GM12891 (cell line): ENCODE measurements around the gene DDX19B.
"Not testable (repeated sequence)": the region's sequence is repeated elsewhere in the genome, so short reads cannot be mapped to it uniquely, and the experiment has no call there.

ENCODE experiments used
- DNase-seq: peaks from one replicate; pipeline ENCODE4 v3.0.0; 2011; ENCODE audit warnings: low spot score; ENCODE audit not compliant: insufficient read length
- FAIRE-seq: peaks from 2 replicates; lab custom pipeline; 2011; peaks lifted over from hg19 to GRCh38; lab: Jason Lieb, UNC
- PAX5 ChIP-seq: IDR thresholded peaks from 2 replicates; pipeline ENCODE4 v1.6.1; 2011; ENCODE audit warnings: low read length, moderate library complexity, mild to moderate bottlenecking; ENCODE audit not compliant: insufficient read depth, severe bottlenecking
- POLR2A ChIP-seq: IDR thresholded peaks from 2 replicates; pipeline ENCODE4 v1.6.1; 2011; ENCODE audit warnings: low read depth, low read length, control low read depth
- POLR2AphosphoS5 ChIP-seq: IDR thresholded peaks from 2 replicates; pipeline ENCODE4 v1.6.1; 2011; ENCODE audit warnings: low read depth, low read length, control low read depth
- POU2F2 ChIP-seq: IDR thresholded peaks from 2 replicates; pipeline ENCODE4 v1.6.1; 2011; ENCODE audit warnings: low read depth, mild to moderate bottlenecking, control low read depth, low read length, moderate library complexity
- SPI1 ChIP-seq: IDR thresholded peaks from 2 replicates; pipeline ENCODE4 v1.6.1; 2011; ENCODE audit warnings: low read depth, low read length, control low read depth
- TAF1 ChIP-seq: IDR thresholded peaks from 2 replicates; pipeline ENCODE4 v1.6.1; 2011; ENCODE audit warnings: low read depth, low read length, control low read depth

The DDX19B gene

DNA sequence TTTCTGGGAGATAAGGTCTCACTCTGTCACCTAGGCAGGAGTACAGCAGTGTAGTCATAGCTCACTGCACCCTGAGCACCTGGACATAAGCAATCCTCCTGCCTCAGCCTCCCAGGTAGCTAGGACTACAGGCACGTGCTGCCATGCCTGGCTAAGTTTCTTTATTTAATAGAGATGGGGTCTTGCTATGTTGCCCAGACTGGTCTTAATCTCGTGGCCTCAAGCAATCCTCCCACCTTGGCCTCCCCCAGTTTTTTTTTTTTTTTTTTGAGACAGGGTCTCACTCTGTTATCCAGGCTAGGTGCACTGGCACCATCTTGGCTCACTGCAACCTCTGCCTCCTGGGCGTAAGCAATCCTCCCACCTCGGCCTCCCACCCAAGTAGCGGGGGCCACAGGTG is 21.1 kb downstream of the DDX19B start:
- DNase-seq (no peak), FAIRE-seq (no peak)
- TF ChIP-seq POLR2A: no peak
- no peak for TF ChIP-seq POU2F2
- TF ChIP-seq TAF1: no peak
- no peak for TF ChIP-seq SPI1

DNA sequence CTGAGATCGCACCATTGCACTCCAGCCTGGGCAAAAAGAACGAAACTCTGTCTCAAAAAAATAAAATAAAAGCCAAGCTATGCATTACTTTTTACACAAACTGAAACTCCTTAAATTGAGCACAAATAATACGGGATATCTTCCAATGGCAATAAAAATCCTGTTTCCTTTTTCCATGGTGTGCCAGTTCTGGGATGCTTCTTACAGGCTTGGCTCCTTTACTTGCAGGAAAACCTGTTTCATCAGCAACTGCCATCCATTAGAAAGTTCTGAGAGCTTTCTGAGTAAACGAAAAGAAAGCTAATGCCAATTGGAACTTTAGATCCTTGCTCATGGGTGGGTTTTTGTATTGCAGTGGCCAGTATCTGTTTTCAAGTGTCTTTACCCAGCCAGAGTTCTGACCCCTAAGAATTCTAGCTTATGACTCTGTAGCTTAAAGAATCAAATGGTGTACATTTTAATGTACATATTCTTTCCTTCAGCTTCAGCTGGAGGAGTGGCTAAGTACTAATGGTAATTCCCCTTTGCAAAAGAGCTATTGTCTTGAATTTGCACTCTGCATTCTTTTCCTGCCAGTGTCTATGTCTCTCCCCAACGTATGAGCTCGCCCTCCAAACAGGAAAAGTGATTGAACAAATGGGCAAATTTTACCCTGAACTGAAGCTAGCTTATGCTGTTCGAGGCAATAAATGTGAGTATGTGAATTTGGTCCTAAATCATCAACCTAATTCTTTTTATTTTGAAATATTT is 26.2 kb downstream of the DDX19B start:
- TF ChIP-seq POU2F2 (no peak), TAF1 (no peak), POLR2AphosphoS5 (no peak), SPI1 (no peak), PAX5 (no peak), POLR2A (no peak)
- DNase-seq (no peak), FAIRE-seq (no peak)

DNA sequence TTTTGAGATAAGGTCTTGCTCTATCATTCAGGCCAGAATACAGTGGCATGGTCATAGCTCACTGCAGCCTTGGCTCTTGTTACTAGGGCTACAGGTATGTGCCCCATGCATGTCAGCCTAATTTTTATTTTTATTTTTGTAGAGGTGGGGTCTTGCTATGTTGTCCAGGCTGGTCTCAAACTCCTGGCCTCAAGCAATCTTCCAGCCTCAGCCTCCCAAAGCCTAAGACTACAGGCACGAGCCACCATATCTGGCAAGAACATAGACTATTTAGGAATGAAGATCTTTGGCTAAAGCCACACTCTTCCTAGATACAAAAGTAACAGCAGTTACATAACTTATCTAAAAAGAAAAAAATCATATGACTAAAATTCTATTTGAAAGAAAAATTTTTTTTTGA is 32.1 kb downstream of the DDX19B start:
- TF ChIP-seq POLR2A (no peak), POU2F2 (no peak), POLR2AphosphoS5 (no peak), SPI1 (no peak), TAF1 (no peak), PAX5 (no peak)
- DNase-seq (no peak), FAIRE-seq (no peak)

DNA sequence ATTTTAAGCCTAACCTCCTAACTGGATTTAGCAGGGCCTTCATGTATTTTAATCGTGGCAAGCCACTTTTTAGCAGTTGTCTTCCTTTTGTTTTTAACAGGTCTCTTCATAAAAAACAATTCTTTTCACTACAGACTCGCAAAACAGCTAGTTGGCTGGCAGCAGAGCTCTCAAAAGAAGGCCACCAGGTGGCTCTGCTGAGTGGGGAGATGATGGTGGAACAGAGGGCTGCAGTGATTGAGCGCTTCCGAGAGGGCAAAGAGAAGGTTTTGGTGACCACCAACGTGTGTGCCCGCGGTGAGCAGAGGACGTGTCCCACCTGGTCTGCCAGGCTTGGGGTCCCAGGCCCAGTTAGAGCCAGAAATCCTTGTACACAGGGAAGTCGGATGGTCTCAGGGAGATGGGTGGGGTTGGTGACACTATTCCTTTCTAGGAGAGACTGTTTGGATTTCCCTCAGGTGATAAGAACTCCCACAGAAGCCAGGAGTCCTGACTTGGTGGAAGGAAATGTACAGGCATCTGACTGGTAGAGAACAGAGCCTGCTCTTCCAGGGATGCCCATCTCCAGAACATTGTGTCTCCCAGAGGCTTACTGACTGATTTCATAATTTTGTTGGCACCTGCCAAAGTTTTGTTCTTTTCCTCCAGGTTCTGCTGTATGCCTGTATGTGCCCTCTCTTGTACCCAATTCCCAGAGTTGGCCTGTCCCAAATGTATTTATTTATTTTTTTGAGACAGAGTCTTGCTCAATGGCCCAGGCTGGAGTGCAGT is 32.8 kb downstream of the DDX19B start:
- no peak for FAIRE-seq
- TF ChIP-seq PAX5: no peak
- TF ChIP-seq TAF1: no peak
- no peak for TF ChIP-seq POU2F2
- TF ChIP-seq POLR2AphosphoS5: no peak
- no peak for TF ChIP-seq SPI1
- no peak for TF ChIP-seq POLR2A

DNA sequence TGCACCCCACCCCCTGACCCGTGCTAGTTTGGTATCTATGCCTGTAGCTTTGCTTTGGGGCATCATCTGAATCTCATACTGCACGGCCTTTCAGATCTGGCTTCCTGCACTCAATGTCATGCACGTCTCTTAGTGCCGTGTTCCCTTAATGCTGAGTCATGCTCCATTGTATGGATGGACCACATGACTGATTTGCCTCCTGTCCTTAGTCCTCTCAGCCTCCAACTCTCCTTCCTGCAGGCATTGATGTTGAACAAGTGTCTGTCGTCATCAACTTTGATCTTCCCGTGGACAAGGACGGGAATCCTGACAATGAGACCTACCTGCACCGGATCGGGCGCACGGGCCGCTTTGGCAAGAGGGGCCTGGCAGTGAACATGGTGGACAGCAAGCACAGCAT is 33.7 kb downstream of the DDX19B start:
- DNase-seq: not testable (repeated sequence)
- peak; percentile 26 for FAIRE-seq

More for the DNA sequence above, 32.8 kb downstream of the DDX19B start:
- DNase-seq: no peak

DNA sequence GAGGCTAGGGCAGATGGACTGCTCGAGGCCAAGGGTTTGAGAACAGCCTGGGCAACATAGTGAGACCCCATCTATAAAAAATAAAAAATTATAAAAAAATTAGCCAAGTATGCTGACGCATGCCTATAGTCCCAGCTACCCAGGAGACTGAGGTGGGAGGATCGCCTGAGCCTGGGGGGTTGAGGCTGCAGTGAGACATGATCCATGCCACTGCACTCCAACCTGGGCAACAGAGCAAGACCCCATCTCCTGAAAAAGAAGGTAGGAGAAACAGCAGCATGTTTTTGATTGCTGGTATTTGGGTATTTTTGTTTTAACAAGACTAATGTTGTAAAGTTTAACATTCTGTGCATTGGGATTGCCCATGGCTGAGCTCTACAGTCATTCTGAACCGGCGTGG is 38.8 kb downstream of the DDX19B start:
- no peak for FAIRE-seq

DNA sequence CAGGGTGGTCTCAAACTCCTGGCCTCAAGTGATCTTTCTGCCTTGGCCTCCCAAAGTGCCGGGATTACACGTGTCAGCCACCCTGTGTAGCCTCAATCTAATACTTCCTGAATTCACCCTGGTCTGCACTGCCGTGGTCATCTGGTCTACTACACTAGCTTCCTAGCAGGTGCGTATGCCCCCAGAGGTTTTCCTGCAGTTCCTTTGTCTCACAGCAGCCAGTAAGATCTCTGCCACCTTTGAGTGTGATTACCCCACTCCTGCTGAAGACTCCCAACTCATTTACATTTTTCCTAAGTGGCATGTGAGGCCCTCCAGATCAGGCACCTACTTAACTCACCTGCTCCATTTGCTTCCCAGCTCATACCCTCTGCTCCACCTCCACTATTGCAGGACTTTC is 42.6 kb downstream of the DDX19B start:
- no peak for FAIRE-seq
- TF ChIP-seq POLR2AphosphoS5 (no peak), POU2F2 (no peak), PAX5 (no peak), TAF1 (no peak), POLR2A (no peak), SPI1 (no peak)
- DNase-seq: no peak

More for the DNA sequence above, 38.8 kb downstream of the DDX19B start:
- no peak for DNase-seq
- no peak for TF ChIP-seq TAF1
- TF ChIP-seq SPI1: no peak
- no peak for TF ChIP-seq POLR2AphosphoS5
- TF ChIP-seq POLR2A: no peak
- TF ChIP-seq PAX5: no peak
- no peak for TF ChIP-seq POU2F2

DNA sequence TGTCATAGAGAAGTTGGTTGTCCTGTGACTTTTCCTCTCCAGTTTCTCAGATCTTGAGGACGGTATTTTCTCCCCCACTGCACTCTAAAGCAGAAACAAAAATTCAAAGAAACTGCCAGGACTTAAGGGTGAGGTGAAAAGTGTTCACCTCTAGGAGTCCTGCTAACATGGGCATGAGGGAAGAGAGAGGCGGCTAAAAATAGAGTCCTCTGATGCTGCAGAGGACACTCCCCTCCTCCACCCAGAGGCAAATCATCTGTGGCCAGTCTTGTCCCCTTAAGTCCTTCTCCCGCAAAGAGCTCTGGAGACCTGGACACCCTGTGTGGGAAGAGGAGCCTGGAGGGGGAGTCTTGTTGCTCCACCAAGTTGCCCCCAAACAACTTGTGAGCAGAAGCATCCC is 43.0 kb downstream of the DDX19B start:
- TF ChIP-seq PAX5 (no peak), POLR2A (no peak), TAF1 (no peak), POLR2AphosphoS5 (no peak), POU2F2 (no peak), SPI1 (no peak)
- FAIRE-seq (no peak), DNase-seq (no peak)

DNA sequence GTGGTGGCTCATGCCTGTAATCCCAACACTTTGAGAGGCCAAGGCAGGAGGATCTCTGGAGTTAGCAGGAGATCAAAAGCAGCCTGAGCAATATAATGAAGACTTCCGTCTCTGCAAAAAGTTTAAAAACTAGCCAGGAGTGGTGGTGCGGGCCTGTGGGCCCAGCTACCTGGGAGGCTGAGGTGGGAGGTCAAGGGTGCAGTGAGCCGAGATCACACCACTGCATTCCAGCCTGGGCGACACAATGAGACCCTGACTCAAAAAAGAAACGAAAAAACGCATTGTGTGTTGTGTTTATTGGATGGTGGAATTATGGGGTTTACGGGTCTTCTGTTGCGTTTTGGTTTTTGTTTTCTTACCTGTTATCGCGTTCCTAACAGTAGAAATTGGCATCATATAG is 46.9 kb downstream of the DDX19B start:
- FAIRE-seq (no peak), DNase-seq (no peak)
- no peak for TF ChIP-seq POU2F2
- TF ChIP-seq POLR2A: no peak
- TF ChIP-seq SPI1: no peak
- TF ChIP-seq POLR2AphosphoS5: no peak
- TF ChIP-seq PAX5: no peak
- no peak for TF ChIP-seq TAF1

DNA sequence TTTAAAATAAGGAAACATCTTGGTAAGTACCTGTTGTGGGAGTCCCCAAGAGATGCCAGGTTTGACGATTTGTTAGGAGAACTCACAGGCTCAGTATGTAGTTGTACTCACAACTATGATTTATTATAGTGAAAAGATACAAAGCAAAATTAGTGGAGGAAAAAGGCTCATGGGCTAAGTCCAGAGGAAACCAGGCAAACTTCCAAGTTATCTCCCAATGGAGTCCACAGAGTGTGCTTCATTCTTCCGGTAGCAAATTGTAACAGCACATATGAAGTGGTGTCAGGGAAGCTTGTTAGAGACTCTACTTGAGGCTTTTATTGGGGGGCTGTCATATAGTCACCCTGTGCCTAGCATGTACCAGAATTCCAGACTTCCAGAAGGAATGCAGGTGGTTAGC is 50.0 kb downstream of the DDX19B start:
- DNase-seq (no peak), FAIRE-seq (no peak)
- TF ChIP-seq TAF1: no peak
- no peak for TF ChIP-seq POLR2AphosphoS5
- no peak for TF ChIP-seq PAX5
- TF ChIP-seq POLR2A: no peak
- TF ChIP-seq SPI1: no peak
- TF ChIP-seq POU2F2: no peak
